ENCODE results near the gene RRAGB.
A peak's percentile ranks its signal among the peaks of the same experiment; 100 is the strongest.
"Not testable (repeated sequence)": the region's sequence is repeated elsewhere in the genome, so short reads cannot be mapped to it uniquely, and the experiment has no call there.

The RRAGB gene, protein sequence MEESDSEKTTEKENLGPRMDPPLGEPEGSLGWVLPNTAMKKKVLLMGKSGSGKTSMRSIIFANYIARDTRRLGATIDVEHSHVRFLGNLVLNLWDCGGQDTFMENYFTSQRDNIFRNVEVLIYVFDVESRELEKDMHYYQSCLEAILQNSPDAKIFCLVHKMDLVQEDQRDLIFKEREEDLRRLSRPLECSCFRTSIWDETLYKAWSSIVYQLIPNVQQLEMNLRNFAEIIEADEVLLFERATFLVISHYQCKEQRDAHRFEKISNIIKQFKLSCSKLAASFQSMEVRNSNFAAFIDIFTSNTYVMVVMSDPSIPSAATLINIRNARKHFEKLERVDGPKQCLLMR

GRCh38 chrX:55717521-55718497 lies at the start of gene RRAGB:
RRAGB (plus strand) TSS chrX:55717749; CDS start chrX:55718328, 579 bp downstream.
- peak; percentile 77 for DNase-seq

GRCh38 chrX:55668084-55668483 lies 49.5 kb upstream of the RRAGB start:
- no peak for DNase-seq

DNA sequence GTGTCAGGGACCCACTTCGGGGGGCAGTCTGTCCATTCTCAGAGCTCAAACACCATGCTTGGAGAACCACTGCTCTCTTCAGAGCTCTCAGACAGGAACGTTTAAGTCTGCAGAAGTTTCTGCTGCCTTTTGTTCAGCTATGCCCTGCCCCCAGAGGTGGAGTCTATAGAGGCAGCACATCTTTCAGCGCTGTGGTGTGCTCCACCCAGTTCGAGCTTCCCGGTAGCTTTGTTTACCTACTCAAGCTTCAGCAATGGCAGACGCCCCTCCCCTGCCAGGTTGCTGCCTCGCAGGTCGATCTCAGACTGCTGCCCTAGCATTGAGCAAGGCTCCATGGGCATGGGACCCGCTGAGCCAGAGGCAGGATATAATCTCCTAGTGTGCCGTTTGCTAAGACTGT lies 29.0 kb upstream of the RRAGB start:
- not testable (repeated sequence) for DNase-seq

- DNase-seq, result no peak
Measured at GRCh38 chrX:55695227-55696018, 22.1 kb upstream of the RRAGB start.

GRCh38 chrX:55697381-55697780 lies 20.2 kb upstream of the RRAGB start:
- no peak for DNase-seq

GRCh38 chrX:55702671-55703070 lies 14.9 kb upstream of the RRAGB start:
- DNase-seq, result no peak

DNA sequence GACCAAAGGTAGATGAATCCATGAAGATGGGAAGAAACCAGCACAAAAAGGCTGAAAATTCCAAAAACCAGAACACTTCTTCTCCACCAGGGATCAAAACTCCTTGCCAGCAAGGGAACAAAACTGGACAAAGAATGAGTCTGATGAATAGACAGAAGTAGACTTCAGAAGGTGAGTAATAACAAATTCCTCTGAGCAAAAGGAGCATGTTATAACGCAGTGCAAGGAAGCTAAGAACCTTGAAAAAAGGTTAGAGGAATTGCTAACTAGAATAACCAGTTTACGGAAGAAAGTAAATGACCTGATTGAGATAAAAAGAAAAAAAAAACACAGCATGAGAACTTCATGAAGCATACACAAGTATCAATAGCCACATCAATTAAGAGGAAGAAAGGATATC lies 14.1 kb upstream of the RRAGB start:
- not testable (repeated sequence) for DNase-seq

- peak; percentile 45 for DNase-seq
Measured at GRCh38 chrX:55705066-55705465, 12.5 kb upstream of the RRAGB start.

- DNase-seq, result no peak
Measured at GRCh38 chrX:55709735-55710134, 7.8 kb upstream of the RRAGB start.

GRCh38 chrX:55710701-55711100 lies 6.8 kb upstream of the RRAGB start:
- no peak for DNase-seq

- DNase-seq, result no peak
Measured at GRCh38 chrX:55713631-55714030, 3.9 kb upstream of the RRAGB start.

DNA sequence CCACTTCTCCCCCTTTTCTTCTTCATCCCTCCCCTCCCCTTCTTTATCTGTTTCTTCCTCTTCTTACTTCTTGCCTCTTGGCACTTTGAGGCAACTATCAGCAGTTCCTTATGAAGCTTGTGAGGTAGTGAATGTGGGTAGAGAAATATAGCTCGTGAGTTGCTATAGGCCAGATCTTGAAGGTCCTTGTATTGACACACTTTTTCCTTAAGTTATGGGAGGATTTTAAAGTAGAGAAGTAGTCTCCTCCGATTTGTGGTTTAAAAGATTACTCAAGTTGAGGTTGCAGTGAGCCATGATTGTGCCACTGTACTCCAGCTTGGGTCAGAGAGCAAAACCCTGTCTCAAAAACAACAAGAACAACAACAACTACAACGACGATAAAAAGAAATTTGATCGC lies 3.4 kb upstream of the RRAGB start:
- DNase-seq, result peak; percentile 94

- DNase-seq, result peak; percentile 1
Measured at GRCh38 chrX:55715847-55716246, 1.7 kb upstream of the RRAGB start.

DNA sequence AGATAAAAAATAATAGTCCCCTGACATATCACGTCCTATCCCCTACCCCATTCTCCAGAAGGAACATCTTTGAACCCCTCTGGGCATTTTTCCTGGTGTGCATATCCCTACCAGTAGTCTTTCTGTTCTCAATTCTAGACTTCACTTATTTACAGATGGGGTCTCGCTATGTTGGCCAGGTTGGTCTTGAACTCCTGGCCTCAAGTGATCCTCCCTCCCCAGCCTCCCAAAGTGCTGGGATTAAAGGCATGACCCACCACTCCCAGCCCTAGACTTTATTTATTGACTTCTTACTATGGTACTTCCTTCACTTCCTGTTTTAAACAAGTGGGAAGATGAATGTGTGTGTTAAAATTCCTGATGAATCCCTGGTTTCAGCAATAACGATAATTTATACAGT lies 612 bp upstream of the RRAGB start:
- no peak for DNase-seq

DNA sequence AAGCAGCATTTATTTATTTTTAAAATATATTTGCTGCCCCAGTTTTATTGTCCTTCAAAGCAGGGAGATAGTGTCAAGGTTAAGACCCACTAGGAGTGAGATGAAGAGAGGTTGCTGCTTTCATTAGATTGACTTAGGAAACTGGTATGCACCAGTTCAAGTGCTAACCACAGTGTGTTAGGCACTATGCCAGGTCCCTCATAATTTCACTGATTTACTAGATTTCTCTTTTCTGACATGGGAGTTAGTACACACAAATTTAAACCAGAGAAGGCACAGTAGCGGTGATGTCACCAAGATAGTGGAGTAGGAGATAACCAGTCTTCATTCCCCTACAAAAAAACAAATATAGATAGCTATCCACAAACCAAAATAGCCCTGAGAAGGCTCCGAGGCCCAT lies 14.3 kb downstream of the RRAGB start:
- no peak for DNase-seq

GRCh38 chrX:55738969-55739368 lies 21.4 kb downstream of the RRAGB start:
- DNase-seq, result no peak

DNA sequence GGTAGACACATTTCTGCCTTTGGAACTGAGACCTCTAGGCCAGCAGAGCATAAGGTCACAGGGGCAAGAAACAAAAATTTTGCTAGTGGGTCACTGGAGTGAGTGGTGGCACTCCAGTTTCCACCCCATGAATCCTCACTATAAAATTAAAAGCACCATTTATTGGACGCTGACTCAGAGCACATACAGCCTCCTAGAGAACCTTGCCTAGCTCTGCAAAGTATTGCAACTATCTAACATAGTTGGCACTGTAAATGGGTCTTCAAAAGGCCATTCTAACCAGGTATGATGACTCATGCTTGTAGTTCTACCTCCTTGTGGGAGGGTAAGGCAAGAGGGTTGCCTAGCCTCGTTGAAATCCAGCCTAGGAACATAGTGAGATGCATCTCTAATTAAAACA lies 25.1 kb downstream of the RRAGB start:
- no peak for DNase-seq

- DNase-seq, result not testable (repeated sequence)
Measured at GRCh38 chrX:55748463-55748862, 30.9 kb downstream of the RRAGB start.

DNA sequence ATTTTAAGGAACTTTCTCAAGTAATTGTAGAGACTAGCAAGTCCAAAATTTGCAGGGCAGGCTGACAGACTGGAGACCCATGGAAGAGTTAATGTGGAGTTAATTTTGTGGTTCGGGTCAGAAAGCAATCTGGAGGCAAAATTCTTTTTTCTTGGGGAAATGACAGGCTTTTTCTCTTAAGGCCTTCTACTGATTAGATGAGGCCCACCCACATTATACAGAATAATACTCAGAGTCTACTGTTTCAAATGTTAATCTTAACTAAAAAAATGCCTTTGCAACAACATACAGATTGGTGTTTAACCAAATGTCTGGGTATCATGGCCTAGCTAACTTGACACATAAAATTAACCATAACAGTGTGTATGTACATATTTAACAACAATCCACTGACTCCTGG lies 32.7 kb downstream of the RRAGB start:
- no peak for DNase-seq

DNA sequence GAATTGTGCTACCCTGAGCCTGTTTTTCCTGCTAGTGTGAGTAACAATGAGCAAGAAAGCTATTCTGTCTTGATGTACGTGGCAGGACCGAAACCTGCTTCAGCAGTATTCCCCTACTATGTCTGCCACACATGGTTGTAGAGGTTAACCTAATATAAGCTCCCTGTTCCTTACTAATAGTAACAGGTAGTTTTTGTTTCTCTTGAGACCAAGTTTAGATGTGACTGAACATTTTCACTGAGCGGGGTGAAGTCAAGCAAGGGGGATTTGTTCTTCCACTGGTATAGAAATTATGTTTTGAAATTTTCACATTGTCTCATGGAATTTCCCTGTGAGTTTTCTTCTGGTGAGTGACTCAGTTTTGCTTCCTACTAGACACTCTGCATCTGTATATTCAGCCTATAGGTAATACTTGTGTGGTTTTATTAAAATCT lies 37.3 kb downstream of the RRAGB start:
- no peak for DNase-seq

- DNase-seq, result no peak
Measured at GRCh38 chrX:55758033-55758432, 40.5 kb downstream of the RRAGB start.

GRCh38 chrX:55759478-55759877 lies 41.9 kb downstream of the RRAGB start:
- no peak for DNase-seq

DNA sequence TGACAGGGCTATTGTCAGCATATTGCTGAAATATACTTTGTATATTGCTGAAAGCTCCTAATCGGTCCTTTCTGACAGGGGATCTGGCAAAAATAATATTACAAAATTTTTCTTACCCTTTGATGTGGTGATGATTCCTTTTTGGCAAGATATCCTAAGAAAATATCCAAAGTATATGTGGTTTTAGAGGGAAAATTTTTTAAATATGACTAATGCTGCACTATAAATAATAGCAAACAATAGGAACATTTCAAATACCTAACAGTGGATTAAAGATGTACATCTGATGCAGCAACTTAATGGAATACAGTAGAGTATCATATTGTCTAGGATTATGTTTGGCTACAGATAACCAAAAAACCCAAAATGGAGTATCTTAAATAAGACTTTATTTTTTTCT lies 49.6 kb downstream of the RRAGB start:
- no peak for DNase-seq
